Esophagus squamous epithelium (tissue), 4 donors: ENCODE data around the gene LRRC74A.

Experiments used
- POLR2A ChIP-seq, 4 donors: fragments of 450-650 bp; IDR thresholded peaks; one replicate each; pipeline ENCODE4 v1.6.1; 2017; ENCODE audit warnings: antibody characterized with exemption in 4 of 4, mild to moderate bottlenecking in 4 of 4, moderate library complexity in 3 of 4
- TF ChIP-seq, protein P1 (sequence below), 6 experiments: fragments of 450-650 bp in 4 of 6; fragments of 200-600 bp in 2 of 6; sonication (generic) in 2 of 6; IDR thresholded peaks; one replicate each; pipeline ENCODE4 v1.5.1; 2016 to 2019; ENCODE audit warnings: antibody characterized with exemption in 6 of 6, mild to moderate bottlenecking in 4 of 6, moderate library complexity in 4 of 6

DNA sequence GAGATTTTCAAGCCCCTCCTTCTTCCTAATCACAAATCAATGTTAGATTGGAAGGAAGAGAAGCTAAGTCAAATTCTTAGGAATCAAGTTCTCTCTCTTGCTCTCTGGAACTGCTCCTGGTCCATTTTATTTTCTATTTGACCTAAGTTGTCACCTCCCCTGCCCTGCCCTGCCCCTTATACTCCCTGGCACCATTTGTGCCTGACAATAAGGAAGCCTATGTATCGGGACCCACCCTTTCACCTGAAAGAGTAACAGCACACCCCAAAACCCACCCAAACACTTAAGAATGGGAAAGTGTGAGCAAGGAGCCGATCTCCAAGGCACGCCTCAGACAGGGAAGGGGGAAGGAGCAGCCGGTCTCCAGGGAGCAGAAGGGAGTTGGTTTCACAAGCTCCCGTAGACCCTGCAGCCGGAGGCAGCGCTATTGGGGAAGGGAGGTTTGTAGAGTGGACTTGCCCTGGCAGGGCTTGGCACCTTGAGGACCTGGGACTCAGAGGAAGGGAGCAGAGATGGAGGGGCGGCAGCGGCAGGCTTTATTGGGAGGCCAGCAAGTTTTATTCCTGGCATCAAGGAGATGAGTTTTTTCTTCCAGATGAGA lies 1.6 kb downstream of the LRRC74A start:
- TF ChIP-seq, protein P1, sequence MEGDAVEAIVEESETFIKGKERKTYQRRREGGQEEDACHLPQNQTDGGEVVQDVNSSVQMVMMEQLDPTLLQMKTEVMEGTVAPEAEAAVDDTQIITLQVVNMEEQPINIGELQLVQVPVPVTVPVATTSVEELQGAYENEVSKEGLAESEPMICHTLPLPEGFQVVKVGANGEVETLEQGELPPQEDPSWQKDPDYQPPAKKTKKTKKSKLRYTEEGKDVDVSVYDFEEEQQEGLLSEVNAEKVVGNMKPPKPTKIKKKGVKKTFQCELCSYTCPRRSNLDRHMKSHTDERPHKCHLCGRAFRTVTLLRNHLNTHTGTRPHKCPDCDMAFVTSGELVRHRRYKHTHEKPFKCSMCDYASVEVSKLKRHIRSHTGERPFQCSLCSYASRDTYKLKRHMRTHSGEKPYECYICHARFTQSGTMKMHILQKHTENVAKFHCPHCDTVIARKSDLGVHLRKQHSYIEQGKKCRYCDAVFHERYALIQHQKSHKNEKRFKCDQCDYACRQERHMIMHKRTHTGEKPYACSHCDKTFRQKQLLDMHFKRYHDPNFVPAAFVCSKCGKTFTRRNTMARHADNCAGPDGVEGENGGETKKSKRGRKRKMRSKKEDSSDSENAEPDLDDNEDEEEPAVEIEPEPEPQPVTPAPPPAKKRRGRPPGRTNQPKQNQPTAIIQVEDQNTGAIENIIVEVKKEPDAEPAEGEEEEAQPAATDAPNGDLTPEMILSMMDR (IDR thresholded peaks at IDR 0.05), result no peak
- no peak for TF ChIP-seq POLR2A (IDR thresholded peaks at IDR 0.05)
